ENCODE data around the gene PCMT1. TPM values are rescaled to one million over a fixed set of nuclear protein-coding genes. Genes with fewer than 3 reads are reported as not detected.
"Not testable (repeated sequence)": the region's sequence is repeated elsewhere in the genome, so short reads cannot be mapped to it uniquely, and the experiment has no call there.

Gene PCMT1
- total and polyA plus RNA-seq, 3 donors from 2014 or later: 192 to 220 (median 196) TPM

- H3K27me3 ChIP-seq: no peaks in the 10 kb centered on the region
- no peaks in the 10 kb centered on the region for H3K36me3 ChIP-seq (ENCODE audit: low read depth, missing control alignments)
- intact Hi-C loops (cut with DNase I; ENCODE audit: low total_unique reads): no loop called here
- DNase-seq: peak; percentile 96
- H3K27ac ChIP-seq: peak within 1 kb of the TSS; percentile 69 to 86
- H3K4me3 ChIP-seq: peak within 1 kb of the TSS; percentile 67 to 89
- TF ChIP-seq POLR2A (IDR thresholded peaks at IDR 0.05) (peak; percentile 3), CTCF (IDR thresholded peaks at IDR 0.05) (peak; percentile 68 to 87 (median 82))
- WGBS, 2 donors: 4% methylated on average over 30 to 41 of the region's 41 CpGs
- H3K4me1 ChIP-seq: peaks cover 19% of the 10 kb centered on the region
- H3K9me3 ChIP-seq: no peaks in the 10 kb centered on the region
These were observed 3.2 kb upstream of the PCMT1 start, which contains the start of gene NUP43 for GRCh38 chr6:149746147-149746946. NUP43 (minus strand) TSS chr6:149746529; CDS start chr6:149746495, 34 bp downstream.

GRCh38 chr6:149749082-149749593 lies 403 bp upstream of the PCMT1 start:
- Histone ChIP-seq H3K4me3 (peak overlapping the region; percentile 75 to 96), H3K27ac (peak overlapping the region; percentile 72 to 90), H3K4me1 (peaks cover 19% of the 10 kb centered on the region)
- intact Hi-C loops (cut with DNase I; ENCODE audit: low total_unique reads); H3K9me3 ChIP-seq; DNase-seq; H3K27me3 ChIP-seq; H3K36me3 ChIP-seq (ENCODE audit: low read depth, missing control alignments): not testable (repeated sequence)
- WGBS, 2 donors: 0 to 1% methylated on average over 1 to 22 of the region's 38 CpGs

- peak overlapping the region; percentile 72 to 90 for H3K27ac ChIP-seq
- peak; percentile 81 for DNase-seq
- WGBS, 2 donors: 0 to 1% methylated on average over 21 to 25 of the region's 25 CpGs
- no peaks in the 10 kb centered on the region for H3K36me3 ChIP-seq (ENCODE audit: low read depth, missing control alignments)
- peaks cover 16% of the 10 kb centered on the region for H3K4me1 ChIP-seq
- intact Hi-C loops (cut with DNase I; ENCODE audit: low total_unique reads): no loop called here
- TF ChIP-seq POLR2A (IDR thresholded peaks at IDR 0.05): no peak
- TF ChIP-seq CTCF (IDR thresholded peaks at IDR 0.05): no peak
- no peaks in the 10 kb centered on the region for H3K9me3 ChIP-seq
- H3K4me3 ChIP-seq: peak overlapping the region; percentile 75 to 96
- no peaks in the 10 kb centered on the region for H3K27me3 ChIP-seq
These were observed 632 bp downstream of the PCMT1 start for GRCh38 chr6:149750136-149750609.

GRCh38 chr6:149751239-149751638 lies 1.7 kb downstream of the PCMT1 start:
- whole genome bisulfite sequencing, 2 donors: 67 to 72% methylated on average over 8 of the region's 8 CpGs
- intact Hi-C loops (cut with DNase I; ENCODE audit: low total_unique reads): no loop called here
- no peak for DNase-seq
- peak overlapping the region; percentile 75 to 96 for H3K4me3 ChIP-seq
- H3K9me3 ChIP-seq: no peaks in the 10 kb centered on the region
- H3K4me1 ChIP-seq: peaks cover 10% of the 10 kb centered on the region
- no peaks in the 10 kb centered on the region for H3K36me3 ChIP-seq (ENCODE audit: low read depth, missing control alignments)
- no peaks in the 10 kb centered on the region for H3K27me3 ChIP-seq
- H3K27ac ChIP-seq: peak overlapping the region; percentile 8 to 72
- TF ChIP-seq POLR2A (IDR thresholded peaks at IDR 0.05) (no peak), CTCF (IDR thresholded peaks at IDR 0.05) (no peak)

GRCh38 chr6:149751920-149752319 lies 2.4 kb downstream of the PCMT1 start:
- H3K9me3 ChIP-seq; H3K4me3 ChIP-seq; DNase-seq; H3K27ac ChIP-seq; intact Hi-C loops (cut with DNase I; ENCODE audit: low total_unique reads); H3K36me3 ChIP-seq (ENCODE audit: low read depth, missing control alignments); H3K27me3 ChIP-seq; H3K4me1 ChIP-seq: not testable (repeated sequence)
- WGBS, 2 donors: 93% methylated on average over 5 of the region's 5 CpGs

All from testis (tissue), 3 donors.